ENCODE results near the gene CACNB4. TPM values are rescaled to one million over a fixed set of nuclear protein-coding genes. Genes with fewer than 3 reads are reported as not detected.

The CACNB4 gene
- polyA plus RNA-seq, 2 of the 4 experiments (the other 2 are of a cell fraction), result 0.25 to 0.53 TPM

DNA sequence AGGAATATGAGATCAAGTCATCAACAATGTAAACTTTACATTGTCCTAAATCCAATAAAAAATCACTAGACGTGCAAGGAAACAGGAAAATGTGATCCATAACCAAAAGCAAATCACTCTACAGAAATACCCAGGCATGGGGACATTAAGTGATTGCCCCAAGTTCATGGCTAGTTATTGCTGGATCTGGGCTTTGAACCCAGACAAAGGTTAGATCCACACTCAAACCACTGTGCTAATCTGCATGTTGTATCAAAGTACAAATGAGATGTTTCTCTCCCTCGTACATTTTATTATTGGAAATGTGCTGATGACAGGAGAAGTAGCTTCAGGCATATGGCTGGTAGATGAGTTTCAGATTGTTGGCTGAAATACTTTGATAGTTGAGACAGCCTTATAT is 267.9 kb downstream of the CACNB4 start:
- H3K4me2 ChIP-seq, result no peak overlapping the region
- DNase-seq (ENCODE audit: low read depth in 1 of 2, low spot score in 1 of 2) (no peak), ATAC-seq (no peak), FAIRE-seq (no peak)
- ChIA-PET POLR2A (no interaction called here), CTCF (interaction anchor here (2.3 kb wide), 1 partner anchor 10 kb away, joined by 7 read pairs; no protein-coding TSS in a partner anchor)
- TF ChIP-seq PHF8 (IDR thresholded peaks at IDR 0.05; ENCODE audit: borderline replicate concordance, low read depth) (no peak), ZSCAN20 (CRISPR knock-in tag; IDR thresholded peaks at IDR 0.05) (no peak), NFE2L2 (conservative IDR thresholded peaks at IDR 0.05; ENCODE audit: low read length) (no peak), ZFP36 (IDR thresholded peaks at IDR 0.05; ENCODE audit: borderline replicate concordance, partially characterized antibody) (no peak), GATA3 (IDR thresholded peaks at IDR 0.05; ENCODE audit: borderline replicate concordance) (no peak), EP300 (IDR thresholded peaks at IDR 0.05) (no peak), BHLHE40 (IDR thresholded peaks at IDR 0.05; ENCODE audit: low read depth, low read length) (no peak), TP53 (CRISPR knock-in tag; IDR thresholded peaks at IDR 0.05) (no peak), NPAS2 (CRISPR knock-in tag; IDR thresholded peaks at IDR 0.05; ENCODE audit: borderline replicate concordance) (no peak)
- TF ChIP-seq, protein P1, sequence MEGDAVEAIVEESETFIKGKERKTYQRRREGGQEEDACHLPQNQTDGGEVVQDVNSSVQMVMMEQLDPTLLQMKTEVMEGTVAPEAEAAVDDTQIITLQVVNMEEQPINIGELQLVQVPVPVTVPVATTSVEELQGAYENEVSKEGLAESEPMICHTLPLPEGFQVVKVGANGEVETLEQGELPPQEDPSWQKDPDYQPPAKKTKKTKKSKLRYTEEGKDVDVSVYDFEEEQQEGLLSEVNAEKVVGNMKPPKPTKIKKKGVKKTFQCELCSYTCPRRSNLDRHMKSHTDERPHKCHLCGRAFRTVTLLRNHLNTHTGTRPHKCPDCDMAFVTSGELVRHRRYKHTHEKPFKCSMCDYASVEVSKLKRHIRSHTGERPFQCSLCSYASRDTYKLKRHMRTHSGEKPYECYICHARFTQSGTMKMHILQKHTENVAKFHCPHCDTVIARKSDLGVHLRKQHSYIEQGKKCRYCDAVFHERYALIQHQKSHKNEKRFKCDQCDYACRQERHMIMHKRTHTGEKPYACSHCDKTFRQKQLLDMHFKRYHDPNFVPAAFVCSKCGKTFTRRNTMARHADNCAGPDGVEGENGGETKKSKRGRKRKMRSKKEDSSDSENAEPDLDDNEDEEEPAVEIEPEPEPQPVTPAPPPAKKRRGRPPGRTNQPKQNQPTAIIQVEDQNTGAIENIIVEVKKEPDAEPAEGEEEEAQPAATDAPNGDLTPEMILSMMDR (IDR thresholded peaks at IDR 0.05), result no peak
- TF ChIP-seq, protein P2, sequence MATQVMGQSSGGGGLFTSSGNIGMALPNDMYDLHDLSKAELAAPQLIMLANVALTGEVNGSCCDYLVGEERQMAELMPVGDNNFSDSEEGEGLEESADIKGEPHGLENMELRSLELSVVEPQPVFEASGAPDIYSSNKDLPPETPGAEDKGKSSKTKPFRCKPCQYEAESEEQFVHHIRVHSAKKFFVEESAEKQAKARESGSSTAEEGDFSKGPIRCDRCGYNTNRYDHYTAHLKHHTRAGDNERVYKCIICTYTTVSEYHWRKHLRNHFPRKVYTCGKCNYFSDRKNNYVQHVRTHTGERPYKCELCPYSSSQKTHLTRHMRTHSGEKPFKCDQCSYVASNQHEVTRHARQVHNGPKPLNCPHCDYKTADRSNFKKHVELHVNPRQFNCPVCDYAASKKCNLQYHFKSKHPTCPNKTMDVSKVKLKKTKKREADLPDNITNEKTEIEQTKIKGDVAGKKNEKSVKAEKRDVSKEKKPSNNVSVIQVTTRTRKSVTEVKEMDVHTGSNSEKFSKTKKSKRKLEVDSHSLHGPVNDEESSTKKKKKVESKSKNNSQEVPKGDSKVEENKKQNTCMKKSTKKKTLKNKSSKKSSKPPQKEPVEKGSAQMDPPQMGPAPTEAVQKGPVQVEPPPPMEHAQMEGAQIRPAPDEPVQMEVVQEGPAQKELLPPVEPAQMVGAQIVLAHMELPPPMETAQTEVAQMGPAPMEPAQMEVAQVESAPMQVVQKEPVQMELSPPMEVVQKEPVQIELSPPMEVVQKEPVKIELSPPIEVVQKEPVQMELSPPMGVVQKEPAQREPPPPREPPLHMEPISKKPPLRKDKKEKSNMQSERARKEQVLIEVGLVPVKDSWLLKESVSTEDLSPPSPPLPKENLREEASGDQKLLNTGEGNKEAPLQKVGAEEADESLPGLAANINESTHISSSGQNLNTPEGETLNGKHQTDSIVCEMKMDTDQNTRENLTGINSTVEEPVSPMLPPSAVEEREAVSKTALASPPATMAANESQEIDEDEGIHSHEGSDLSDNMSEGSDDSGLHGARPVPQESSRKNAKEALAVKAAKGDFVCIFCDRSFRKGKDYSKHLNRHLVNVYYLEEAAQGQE (IDR thresholded peaks at IDR 0.05), result no peak
- TF ChIP-seq, protein P3, sequence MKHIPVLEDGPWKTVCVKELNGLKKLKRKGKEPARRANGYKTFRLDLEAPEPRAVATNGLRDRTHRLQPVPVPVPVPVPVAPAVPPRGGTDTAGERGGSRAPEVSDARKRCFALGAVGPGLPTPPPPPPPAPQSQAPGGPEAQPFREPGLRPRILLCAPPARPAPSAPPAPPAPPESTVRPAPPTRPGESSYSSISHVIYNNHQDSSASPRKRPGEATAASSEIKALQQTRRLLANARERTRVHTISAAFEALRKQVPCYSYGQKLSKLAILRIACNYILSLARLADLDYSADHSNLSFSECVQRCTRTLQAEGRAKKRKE (CRISPR knock-in tag; IDR thresholded peaks at IDR 0.05; ENCODE audit: low read depth), result no peak
- TF ChIP-seq, protein P4, sequence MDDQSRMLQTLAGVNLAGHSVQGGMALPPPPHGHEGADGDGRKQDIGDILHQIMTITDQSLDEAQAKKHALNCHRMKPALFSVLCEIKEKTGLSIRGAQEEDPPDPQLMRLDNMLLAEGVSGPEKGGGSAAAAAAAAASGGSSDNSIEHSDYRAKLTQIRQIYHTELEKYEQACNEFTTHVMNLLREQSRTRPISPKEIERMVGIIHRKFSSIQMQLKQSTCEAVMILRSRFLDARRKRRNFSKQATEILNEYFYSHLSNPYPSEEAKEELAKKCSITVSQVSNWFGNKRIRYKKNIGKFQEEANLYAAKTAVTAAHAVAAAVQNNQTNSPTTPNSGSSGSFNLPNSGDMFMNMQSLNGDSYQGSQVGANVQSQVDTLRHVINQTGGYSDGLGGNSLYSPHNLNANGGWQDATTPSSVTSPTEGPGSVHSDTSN (IDR thresholded peaks at IDR 0.05), result no peak
- H3K4me1 ChIP-seq, result peaks cover 14% of the 10 kb centered on the region; the same call in 2 of the 3 replicates
- H3K4me3 ChIP-seq, result no peak overlapping the region
- H3K9me3 ChIP-seq, result no peaks in the 10 kb centered on the region
- WGBS (ENCODE audit: missing lambda C conversion rate), result 85% methylated on average over 2 of the region's 2 CpGs
- H3K27ac ChIP-seq, result no peak overlapping the region

DNA sequence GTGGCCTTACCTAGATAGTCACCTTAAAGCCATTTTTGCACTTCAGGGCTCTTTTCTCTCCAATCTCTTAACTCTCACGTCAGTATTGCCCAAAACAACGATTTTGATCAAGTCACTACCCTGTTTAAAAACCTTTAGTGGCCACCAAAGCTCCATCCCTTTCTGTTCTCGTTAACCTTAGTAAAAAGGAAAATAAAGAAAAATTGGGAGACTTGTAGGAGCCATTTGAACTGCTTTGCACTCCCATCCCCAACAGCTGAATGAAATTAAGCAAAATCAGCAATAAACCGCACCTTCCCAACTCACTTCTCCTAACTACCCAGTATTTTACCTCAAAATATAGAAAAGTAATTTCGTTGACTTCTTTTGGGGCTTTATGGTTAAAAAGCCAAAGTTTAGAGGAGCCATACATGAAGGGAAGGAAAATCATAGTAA is 269.9 kb downstream of the CACNB4 start:
- no peak for ATAC-seq
- CTCF ChIA-PET, result interaction anchor here (1.0 to 1.4 kb wide), 2 partner anchors 17 to 392 kb away, joined by 3 read pairs; no protein-coding TSS in a partner anchor
- DNase-seq (ENCODE audit: low read depth in 1 of 2, low spot score in 1 of 2), result no peak
- H3K4me2 ChIP-seq, result peak overlapping the region; percentile 72
- H3K27ac ChIP-seq, result peak overlapping the region; percentile 88 to 98
- peaks cover 26% of the 10 kb centered on the region; the same call in 2 of the 3 replicates for H3K4me1 ChIP-seq
- POLR2A ChIA-PET, result interaction anchor here (1.0 to 1.9 kb wide), 5 partner anchors 9 to 174 kb away, joined by 3 to 14 read pairs (median 4); no protein-coding TSS in a partner anchor
- H3K9me3 ChIP-seq, result no peaks in the 10 kb centered on the region
- 69% methylated on average over 5 of the region's 5 CpGs for WGBS (ENCODE audit: missing lambda C conversion rate)
- FAIRE-seq, result no peak
- H3K4me3 ChIP-seq, result peak overlapping the region; percentile 68
- TF ChIP-seq, protein P1 (IDR thresholded peaks at IDR 0.05), result no peak
- TF ChIP-seq POLR2A (IDR thresholded peaks at IDR 0.05; ENCODE audit: low read length) (no peak), BHLHE40 (IDR thresholded peaks at IDR 0.05; ENCODE audit: low read depth, low read length) (no peak), HOXB13 (CRISPR knock-in tag; IDR thresholded peaks at IDR 0.05; ENCODE audit: low read depth) (no peak), MYC (IDR thresholded peaks at IDR 0.05; ENCODE audit: borderline replicate concordance, low read length) (no peak), FOXS1 (CRISPR knock-in tag; IDR thresholded peaks at IDR 0.05) (no peak), TP53 (CRISPR knock-in tag; IDR thresholded peaks at IDR 0.05) (0 out of 2 replicates have a peak, but pooled peaks have one; percentile 54), RAD21 (conservative IDR thresholded peaks at IDR 0.05 in 1 of 2, IDR thresholded peaks at IDR 0.05 in 1 of 2) (no peak), KDM1A (IDR thresholded peaks at IDR 0.05; ENCODE audit: low read depth) (no peak), MAFK (IDR thresholded peaks at IDR 0.05; ENCODE audit: partially characterized antibody) (peak; percentile 89), CHD4 (IDR thresholded peaks at IDR 0.05; ENCODE audit: borderline replicate concordance) (no peak)
